OCI-LY3 (cell line): ENCODE results near the gene CD70.
"Not testable (repeated sequence)": the region's sequence is repeated elsewhere in the genome, so short reads cannot be mapped to it uniquely, and the experiment has no call there.

Experiments
- H2AFZ ChIP-seq: fragments of 200-600, 300-600 bp; shearing (Covaris generic); 2 replicates; pipeline ENCODE4 v1.6.0; 2014; ENCODE audit warnings: antibody characterized with exemption, low read depth, low read length
- H3K27ac ChIP-seq: fragments of 200-600, 300-600 bp; sonication (generic); 2 replicates; pipeline ENCODE4 v1.5.1; 2014; ENCODE audit warnings: mild to moderate bottlenecking, low read length, moderate library complexity, mixed read lengths
- H3K27me3 ChIP-seq: fragments of 200-600, 300-600 bp; sonication (generic); 2 replicates; pipeline ENCODE4 v1.6.1; 2014; ENCODE audit warnings: low read depth, low read length, mixed read lengths
- H3K36me3 ChIP-seq: fragments of 200-600, 300-600 bp; sonication (generic); replicated peaks from 2 replicates; pipeline ENCODE3; 2014; ENCODE audit warnings: low read depth, low read length, mixed read lengths
- H3K4me1 ChIP-seq: fragments of 300-600, 200-600 bp; sonication (generic); 2 replicates; pipeline ENCODE4 v1.6.1; 2014; ENCODE audit warnings: low read length, mixed read lengths
- H3K4me2 ChIP-seq: fragments of 200-600, 300-600 bp; sonication (generic); 2 replicates; pipeline ENCODE4 v1.6.1; 2014; ENCODE audit warnings: low read length, mixed read lengths
- H3K4me3 ChIP-seq: fragments of 300-600, 200-600 bp; sonication (generic); 2 replicates; pipeline ENCODE4 v1.5.1; 2014; ENCODE audit warnings: antibody characterized with exemption, mild to moderate bottlenecking, low read length, moderate library complexity
- H3K79me2 ChIP-seq: fragments of 300-600, 200-600 bp; shearing (Covaris generic); 2 replicates; pipeline ENCODE4 v1.6.1; 2014; ENCODE audit warnings: mild to moderate bottlenecking, low read length, mixed read lengths
- H3K9ac ChIP-seq: fragments of 300-600, 200-600 bp; shearing (Covaris generic); 2 replicates; pipeline ENCODE4 v1.6.0; 2014; ENCODE audit warnings: mild to moderate bottlenecking, low read length, moderate library complexity
- H3K9me3 ChIP-seq: fragments of 200-600, 300-600 bp; shearing (Covaris generic); 2 replicates; pipeline ENCODE4 v1.6.1; 2014; ENCODE audit warnings: low read length, mixed read lengths; ENCODE audit not compliant: insufficient read depth
- H4K20me1 ChIP-seq: fragments of 200-600, 300-600 bp; sonication (generic); 2 replicates; pipeline ENCODE4 v1.6.1; 2016; ENCODE audit warnings: low read length, mixed read lengths; ENCODE audit not compliant: insufficient read depth
- EZH2phosphoT487 ChIP-seq: fragments of 200-600 bp; shearing (Covaris generic); IDR thresholded peaks from 2 replicates; pipeline ENCODE4 v1.6.1; 2018; ENCODE audit warnings: antibody characterized with exemption, mixed run types, low read depth
- TF ChIP-seq, protein P1 (sequence below): fragments of 200-600, 300-600 bp; sonication (generic); IDR thresholded peaks from 2 replicates; pipeline ENCODE4 v1.5.1; 2014; ENCODE audit warnings: antibody characterized with exemption, low read length, low read depth

Gene CD70

GRCh38 chr19:6597471-6598253, 6.7 kb upstream of the CD70 start:
- H3K4me3 ChIP-seq = peak overlapping the region; percentile 72

GRCh38 chr19:6596621-6597020, 5.7 kb upstream of the CD70 start:
- Histone ChIP-seq H3K27ac (no peak overlapping the region), H3K4me1 (peaks cover 57% of the 10 kb centered on the region), H4K20me1 (no peaks in the 10 kb centered on the region), H3K9ac (no peak overlapping the region), H3K9me3 (no peaks in the 10 kb centered on the region), H3K79me2 (peaks cover 26% of the 10 kb centered on the region), H3K36me3 (peaks cover 24% of the 10 kb centered on the region), H3K4me3 (no peak overlapping the region), H3K27me3 (no peaks in the 10 kb centered on the region), H3K4me2 (no peak overlapping the region), H2AFZ (no peak overlapping the region)
- no peak for TF ChIP-seq EZH2phosphoT487
- TF ChIP-seq, protein P1, sequence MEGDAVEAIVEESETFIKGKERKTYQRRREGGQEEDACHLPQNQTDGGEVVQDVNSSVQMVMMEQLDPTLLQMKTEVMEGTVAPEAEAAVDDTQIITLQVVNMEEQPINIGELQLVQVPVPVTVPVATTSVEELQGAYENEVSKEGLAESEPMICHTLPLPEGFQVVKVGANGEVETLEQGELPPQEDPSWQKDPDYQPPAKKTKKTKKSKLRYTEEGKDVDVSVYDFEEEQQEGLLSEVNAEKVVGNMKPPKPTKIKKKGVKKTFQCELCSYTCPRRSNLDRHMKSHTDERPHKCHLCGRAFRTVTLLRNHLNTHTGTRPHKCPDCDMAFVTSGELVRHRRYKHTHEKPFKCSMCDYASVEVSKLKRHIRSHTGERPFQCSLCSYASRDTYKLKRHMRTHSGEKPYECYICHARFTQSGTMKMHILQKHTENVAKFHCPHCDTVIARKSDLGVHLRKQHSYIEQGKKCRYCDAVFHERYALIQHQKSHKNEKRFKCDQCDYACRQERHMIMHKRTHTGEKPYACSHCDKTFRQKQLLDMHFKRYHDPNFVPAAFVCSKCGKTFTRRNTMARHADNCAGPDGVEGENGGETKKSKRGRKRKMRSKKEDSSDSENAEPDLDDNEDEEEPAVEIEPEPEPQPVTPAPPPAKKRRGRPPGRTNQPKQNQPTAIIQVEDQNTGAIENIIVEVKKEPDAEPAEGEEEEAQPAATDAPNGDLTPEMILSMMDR = no peak

More at GRCh38 chr19:6597471-6598253, 6.7 kb upstream of the CD70 start:
- not testable (repeated sequence) for H3K27me3 ChIP-seq, H3K9me3 ChIP-seq, H2AFZ ChIP-seq, H4K20me1 ChIP-seq
- Histone ChIP-seq H3K36me3 (peaks cover 24% of the 10 kb centered on the region), H3K4me2 (peak overlapping the region; percentile 82), H3K79me2 (peaks cover 21% of the 10 kb centered on the region), H3K9ac (peak overlapping the region; percentile 92), H3K4me1 (peaks cover 59% of the 10 kb centered on the region), H3K27ac (peak overlapping the region; percentile 97)

GRCh38 chr19:6593651-6594416, 2.9 kb upstream of the CD70 start:
- H3K4me2 ChIP-seq = peak overlapping the region; percentile 13

GRCh38 chr19:6590258-6590826, 608 bp downstream of the CD70 start:
- Histone ChIP-seq H3K4me3 (peak overlapping the region; percentile 95), H3K36me3 (peaks cover 67% of the 10 kb centered on the region), H3K27me3 (no peaks in the 10 kb centered on the region), H3K9ac (peak overlapping the region; percentile 94), H3K9me3 (no peaks in the 10 kb centered on the region), H3K79me2 (peaks cover 63% of the 10 kb centered on the region), H3K27ac (peak overlapping the region; percentile 82), H4K20me1 (peaks cover 36% of the 10 kb centered on the region), H3K4me2 (peak overlapping the region; percentile 89), H3K4me1 (peaks cover 51% of the 10 kb centered on the region), H2AFZ (no peak overlapping the region)
- TF ChIP-seq, protein P1 = no peak
- no peak for TF ChIP-seq EZH2phosphoT487

More at GRCh38 chr19:6593651-6594416, 2.9 kb upstream of the CD70 start:
- H3K79me2 ChIP-seq = peaks cover 49% of the 10 kb centered on the region
- peak overlapping the region; percentile 0; the same call in 1 of the 2 replicates for H3K9ac ChIP-seq
- no peak overlapping the region for H3K4me3 ChIP-seq
- TF ChIP-seq, protein P1 = no peak
- no peak for TF ChIP-seq EZH2phosphoT487
- peaks cover 46% of the 10 kb centered on the region for H3K4me1 ChIP-seq
- H4K20me1 ChIP-seq = peaks cover 1% of the 10 kb centered on the region
- H3K36me3 ChIP-seq = peaks cover 43% of the 10 kb centered on the region
- H3K27ac ChIP-seq = peak overlapping the region; percentile 92
- no peaks in the 10 kb centered on the region for H3K9me3 ChIP-seq
- no peak overlapping the region for H2AFZ ChIP-seq
- no peaks in the 10 kb centered on the region for H3K27me3 ChIP-seq
